ENCODE data around the gene IER3. TPM values are rescaled to one million over a fixed set of nuclear protein-coding genes. Genes with fewer than 3 reads are reported as not detected.

Gene IER3
- total and polyA plus RNA-seq, 2 of the 13 experiments (the other 11 are each of a cell fraction or from before 2014, with no cell fraction given): 51.1 to 131 TPM

GRCh38 chr6:30763618-30764489 lies 19.5 kb upstream of the IER3 start (continued):
- peak; percentile 84 for TF ChIP-seq ZFP91 (CRISPR knock-in tag; IDR thresholded peaks at IDR 0.05; ENCODE audit: borderline replicate concordance)
- peak; percentile 86 for TF ChIP-seq ZNF878 (CRISPR knock-in tag; IDR thresholded peaks at IDR 0.05)
- TF ChIP-seq HMGXB4 (CRISPR knock-in tag; IDR thresholded peaks at IDR 0.05; ENCODE audit: borderline replicate concordance in 1 of 2, low read depth in 1 of 2): 0 out of 4 replicates have a peak, but pooled peaks have one; percentile 19 to 33
- TF ChIP-seq MED8 (CRISPR knock-in tag; IDR thresholded peaks at IDR 0.05; ENCODE audit: insufficient replicate concordance): peak; percentile 96
- peak; percentile 34; the same call in 1 of the 2 replicates for TF ChIP-seq KDM5A (IDR thresholded peaks at IDR 0.05; ENCODE audit: borderline replicate concordance, low read length)
- TF ChIP-seq ASH2L (IDR thresholded peaks at IDR 0.05; ENCODE audit: insufficient read length, low read depth, low read length): peak; percentile 100
- TF ChIP-seq ZSCAN31 (CRISPR knock-in tag; IDR thresholded peaks at IDR 0.05; ENCODE audit: low read depth): peak; percentile 79
- TF ChIP-seq MTF2 (CRISPR knock-in tag; IDR thresholded peaks at IDR 0.05; ENCODE audit: borderline replicate concordance): peak; percentile 86; the same call in 1 of the 2 replicates
- peak; percentile 99 for TF ChIP-seq PAXIP1 (CRISPR knock-in tag; conservative IDR thresholded peaks at IDR 0.05)
- no peak for TF ChIP-seq ZNF207 (IDR thresholded peaks at IDR 0.05; ENCODE audit: borderline replicate concordance)
- peak; percentile 44; the same call in 1 of the 2 replicates for TF ChIP-seq SNAI1 (CRISPR knock-in tag; IDR thresholded peaks at IDR 0.05; ENCODE audit: borderline replicate concordance)
- TF ChIP-seq ARID3A (IDR thresholded peaks at IDR 0.05; ENCODE audit: low read depth, low read length): peak; percentile 92
- TF ChIP-seq ZNF629 (CRISPR knock-in tag; conservative IDR thresholded peaks at IDR 0.05): peak; percentile 75; the same call in 1 of the 2 replicates
- peak; percentile 8; the same call in 1 of the 2 replicates for TF ChIP-seq BRF2 (CRISPR knock-in tag; IDR thresholded peaks at IDR 0.05)
